GM12891 (cell line): Measurements from ENCODE around the gene BICD2.

Experiments used
- DNase-seq: peaks from one replicate; pipeline ENCODE4 v3.0.0; 2011; ENCODE audit warnings: low spot score; ENCODE audit not compliant: insufficient read length
- FAIRE-seq: peaks from 2 replicates; lab custom pipeline; 2011; peaks lifted over from hg19 to GRCh38; lab: Jason Lieb, UNC
- PAX5 ChIP-seq: IDR thresholded peaks from 2 replicates; pipeline ENCODE4 v1.6.1; 2011; ENCODE audit warnings: low read length, moderate library complexity, mild to moderate bottlenecking; ENCODE audit not compliant: insufficient read depth, severe bottlenecking
- POLR2A ChIP-seq: IDR thresholded peaks from 2 replicates; pipeline ENCODE4 v1.6.1; 2011; ENCODE audit warnings: low read depth, low read length, control low read depth
- POLR2AphosphoS5 ChIP-seq: IDR thresholded peaks from 2 replicates; pipeline ENCODE4 v1.6.1; 2011; ENCODE audit warnings: low read depth, low read length, control low read depth
- POU2F2 ChIP-seq: IDR thresholded peaks from 2 replicates; pipeline ENCODE4 v1.6.1; 2011; ENCODE audit warnings: low read depth, mild to moderate bottlenecking, control low read depth, low read length, moderate library complexity
- SPI1 ChIP-seq: IDR thresholded peaks from 2 replicates; pipeline ENCODE4 v1.6.1; 2011; ENCODE audit warnings: low read depth, low read length, control low read depth
- TAF1 ChIP-seq: IDR thresholded peaks from 2 replicates; pipeline ENCODE4 v1.6.1; 2011; ENCODE audit warnings: low read depth, low read length, control low read depth

Gene BICD2

GRCh38 chr9:92738661-92739081 lies 26.0 kb downstream of the BICD2 start:
- no peak for FAIRE-seq
- TF ChIP-seq POLR2A (no peak), POLR2AphosphoS5 (no peak), PAX5 (no peak)
- no peak for DNase-seq

- FAIRE-seq (no peak), DNase-seq (no peak)
- TF ChIP-seq POU2F2, result no peak
- no peak for TF ChIP-seq POLR2A
- TF ChIP-seq TAF1, result no peak
- TF ChIP-seq POLR2AphosphoS5, result no peak
- TF ChIP-seq SPI1, result no peak
- no peak for TF ChIP-seq PAX5
Measured at GRCh38 chr9:92737611-92738299, 26.9 kb downstream of the BICD2 start.

- TF ChIP-seq POU2F2 (no peak), POLR2AphosphoS5 (no peak), PAX5 (no peak), TAF1 (no peak), POLR2A (no peak), SPI1 (no peak)
- no peak for DNase-seq
- no peak for FAIRE-seq
Measured at GRCh38 chr9:92737216-92737606, 27.4 kb downstream of the BICD2 start.

GRCh38 chr9:92736563-92737215 lies 27.9 kb downstream of the BICD2 start:
- DNase-seq, result no peak
- TF ChIP-seq TAF1 (no peak), POU2F2 (no peak), POLR2AphosphoS5 (no peak), POLR2A (no peak), PAX5 (no peak), SPI1 (no peak)
- FAIRE-seq, result no peak

- no peak for FAIRE-seq
- DNase-seq, result no peak
- TF ChIP-seq PAX5 (no peak), POLR2A (no peak), POU2F2 (no peak), TAF1 (no peak), SPI1 (no peak), POLR2AphosphoS5 (no peak)
Measured at GRCh38 chr9:92735636-92736562, 28.7 kb downstream of the BICD2 start.

- no peak for FAIRE-seq
- DNase-seq, result no peak
- TF ChIP-seq POU2F2 (no peak), TAF1 (no peak), SPI1 (no peak), PAX5 (no peak), POLR2A (no peak), POLR2AphosphoS5 (no peak)
Measured at GRCh38 chr9:92734931-92735635, 29.6 kb downstream of the BICD2 start.

GRCh38 chr9:92730897-92731296 lies 33.7 kb downstream of the BICD2 start:
- no peak for TF ChIP-seq PAX5
- no peak for TF ChIP-seq SPI1
- no peak for TF ChIP-seq POLR2AphosphoS5
- no peak for TF ChIP-seq TAF1
- TF ChIP-seq POLR2A, result no peak
- TF ChIP-seq POU2F2, result no peak
- FAIRE-seq, result no peak
- no peak for DNase-seq

- DNase-seq (no peak), FAIRE-seq (no peak)
- TF ChIP-seq POLR2AphosphoS5, result no peak
- TF ChIP-seq SPI1, result no peak
- no peak for TF ChIP-seq POLR2A
- no peak for TF ChIP-seq POU2F2
- TF ChIP-seq TAF1, result no peak
- TF ChIP-seq PAX5, result no peak
Measured at GRCh38 chr9:92729735-92730155, 34.9 kb downstream of the BICD2 start.
